SK-N-MC (cell line): ENCODE data around the gene NRIP3.

Experiments
- EZH2 ChIP-seq: fragments of 200-600 bp; sonication (generic); IDR thresholded peaks from one replicate; pipeline ENCODE4 v1.6.1; 2017; ENCODE audit warnings: antibody characterized with exemption
- FOXP2 ChIP-seq: optimal IDR thresholded peaks from 2 replicates; pipeline ENCODE3; 2011; ENCODE audit warnings: mild to moderate bottlenecking, moderate library complexity; ENCODE audit not compliant: insufficient read depth; ENCODE audit errors: extremely low read length, control extremely low read depth
- POLR2AphosphoS5 ChIP-seq: IDR thresholded peaks from 2 replicates; pipeline ENCODE4 v1.6.1; 2012; ENCODE audit warnings: mild to moderate bottlenecking, low read depth, low read length, borderline replicate concordance

GRCh38 chr11:9004183-9004926 lies 554 bp upstream of the NRIP3 start:
- TF ChIP-seq EZH2 (no peak), POLR2AphosphoS5 (no peak), FOXP2 (no peak)
